Kidney (tissue), 14 donors: ENCODE data around the gene OTOF. TPM values are rescaled to one million over a fixed set of nuclear protein-coding genes. Genes with fewer than 3 reads are reported as not detected.

ENCODE experiments used
- DNase-seq, 5 donors: peaks; one replicate each; pipeline ENCODE4 v3.0.0-alpha.2; 2013 to 2020
- FAIRE-seq: peaks from 2 replicates; lab custom pipeline; 2012; peaks lifted over from hg19 to GRCh38; lab: Jason Lieb, UNC
- H3K27ac ChIP-seq, 2 donors: one replicate each; pipeline ENCODE4 v1.7.0; 2013; ENCODE audit warnings: low read depth in 2 of 2, low read length in 2 of 2, inconsistent platforms in 1 of 2
- H3K27me3 ChIP-seq: one replicate; pipeline ENCODE4 v1.7.1; 2013; ENCODE audit warnings: low read length, inconsistent platforms; ENCODE audit not compliant: control insufficient read depth, insufficient read depth
- H3K36me3 ChIP-seq, 3 donors: one replicate each; pipeline versions ENCODE4 v1.7.0 to v1.7.1; 2013; ENCODE audit warnings: low read length in 3 of 3, control low read depth in 1 of 3, inconsistent platforms in 1 of 3; ENCODE audit not compliant: insufficient read depth in 3 of 3, control insufficient read depth in 2 of 3
- H3K4me1 ChIP-seq, 3 donors: one replicate each; pipeline versions ENCODE4 v1.7.0 to v1.7.1; 2013; ENCODE audit warnings: low read length in 3 of 3, inconsistent platforms in 1 of 3, low read depth in 1 of 3; ENCODE audit not compliant: control insufficient read depth in 2 of 3, insufficient read depth in 2 of 3
- H3K4me3 ChIP-seq, 3 donors: one replicate each; pipeline versions ENCODE4 v1.7.0 to v1.8.1; 2013; ENCODE audit warnings: low read length in 3 of 3, control low read depth in 1 of 3, inconsistent platforms in 1 of 3
- H3K9ac ChIP-seq, 3 donors: one replicate each; pipeline versions ENCODE4 v1.7.0 to v1.7.1; 2013; ENCODE audit warnings: low read length in 3 of 3, control low read depth in 1 of 3, inconsistent platforms in 1 of 3
- H3K9me3 ChIP-seq, 3 donors: one replicate each; pipeline versions ENCODE4 v1.7.0 to v1.7.1; 2013; ENCODE audit warnings: low read length in 3 of 3, control low read depth in 1 of 3, inconsistent platforms in 1 of 3; ENCODE audit not compliant: control insufficient read depth in 2 of 3, insufficient read depth in 1 of 3
- CTCF ChIP-seq: IDR thresholded peaks from 3 replicates; pipeline ENCODE4 v1.5.1; 2012; ENCODE audit warnings: mild to moderate bottlenecking, moderate library complexity, borderline replicate concordance; ENCODE audit not compliant: insufficient read depth; ENCODE audit errors: extremely low read depth
- intact Hi-C: fragments of 100-400 bp; cut with DNase I; formaldehyde crosslinking; loops from one replicate; pipeline ENCODE4 v1.11.1; 2022
- polyA plus RNA-seq: library from polyadenylated mRNA; stranded (reverse); fragments of 350-450 nt; fragmentation: Illumina TruSeq; extraction: RNeasy Lipid Tissue Mini Kit (QIAGEN cat#74804); gene quantifications from one replicate; pipeline ENCODE4 v1.2.3, GENCODE V29; 2014; ENCODE audit warnings: low read depth, low replicate concordance; ENCODE audit not compliant: insufficient read depth
- total RNA-seq: library from RNA; stranded (reverse); fragmentation: NEBNext Ultra II Directional; extraction: Animal tissue kit (Norgen Biotek cat#: 25700); gene quantifications from one replicate; pipeline ENCODE4 v1.2.1, GENCODE V29; 2021
- donor health status: control.
- donor health status: control.
- donor health status: control.
- donor health status: control.
- donor health status: control.
- donor health status: DM: yes; HTN: yes; CAD: no.
- donor health status: Normal renal cell carcinoma (clear cell type).

OTOF gene
- total and polyA plus RNA-seq, 2 donors from 2014 or later = 0.16 TPM; not detected in 1

GRCh38 chr2:26444236-26444635 lies 33.7 kb downstream of the OTOF start:
- no peak for FAIRE-seq
- intact Hi-C loops = no loop called here
- H3K27me3 ChIP-seq = no peaks in the 10 kb centered on the region
- TF ChIP-seq CTCF = no peak
- no peaks in the 10 kb centered on the region for H3K4me1 ChIP-seq
- no peak overlapping the region for H3K4me3 ChIP-seq
- H3K9me3 ChIP-seq = no peaks in the 10 kb centered on the region
- no peak for DNase-seq
- H3K27ac ChIP-seq = no peak overlapping the region
- no peaks in the 10 kb centered on the region for H3K36me3 ChIP-seq
- H3K9ac ChIP-seq = no peak overlapping the region

GRCh38 chr2:26442707-26443106 lies 35.2 kb downstream of the OTOF start:
- no peak for DNase-seq
- intact Hi-C loops = no loop called here
- Histone ChIP-seq H3K27ac (no peak overlapping the region), H3K9ac (no peak overlapping the region), H3K4me1 (no peaks in the 10 kb centered on the region), H3K27me3 (no peaks in the 10 kb centered on the region), H3K36me3 (no peaks in the 10 kb centered on the region), H3K4me3 (no peak overlapping the region), H3K9me3 (no peaks in the 10 kb centered on the region)
- no peak for TF ChIP-seq CTCF
- no peak for FAIRE-seq

- FAIRE-seq = no peak
- Histone ChIP-seq H3K27me3 (no peaks in the 10 kb centered on the region), H3K36me3 (no peaks in the 10 kb centered on the region)
These were observed 35.6 kb downstream of the OTOF start for GRCh38 chr2:26442301-26442700.

More at GRCh38 chr2:26442301-26442700, 35.6 kb downstream of the OTOF start:
- Histone ChIP-seq H3K27ac (no peak overlapping the region), H3K9me3 (no peaks in the 10 kb centered on the region), H3K9ac (no peak overlapping the region), H3K4me1 (no peaks in the 10 kb centered on the region), H3K4me3 (no peak overlapping the region)
- DNase-seq = no peak
- no peak for TF ChIP-seq CTCF
- intact Hi-C loops = no loop called here
